ENCODE data around the gene EMP2. TPM values are rescaled to one million over a fixed set of nuclear protein-coding genes. Genes with fewer than 3 reads are reported as not detected.
"Not testable (repeated sequence)": the region's sequence is repeated elsewhere in the genome, so short reads cannot be mapped to it uniquely, and the experiment has no call there.

EMP2 gene
- total RNA-seq, 3 donors from 2014 or later: 0.16 to 0.35 (median 0.16) TPM

DNA sequence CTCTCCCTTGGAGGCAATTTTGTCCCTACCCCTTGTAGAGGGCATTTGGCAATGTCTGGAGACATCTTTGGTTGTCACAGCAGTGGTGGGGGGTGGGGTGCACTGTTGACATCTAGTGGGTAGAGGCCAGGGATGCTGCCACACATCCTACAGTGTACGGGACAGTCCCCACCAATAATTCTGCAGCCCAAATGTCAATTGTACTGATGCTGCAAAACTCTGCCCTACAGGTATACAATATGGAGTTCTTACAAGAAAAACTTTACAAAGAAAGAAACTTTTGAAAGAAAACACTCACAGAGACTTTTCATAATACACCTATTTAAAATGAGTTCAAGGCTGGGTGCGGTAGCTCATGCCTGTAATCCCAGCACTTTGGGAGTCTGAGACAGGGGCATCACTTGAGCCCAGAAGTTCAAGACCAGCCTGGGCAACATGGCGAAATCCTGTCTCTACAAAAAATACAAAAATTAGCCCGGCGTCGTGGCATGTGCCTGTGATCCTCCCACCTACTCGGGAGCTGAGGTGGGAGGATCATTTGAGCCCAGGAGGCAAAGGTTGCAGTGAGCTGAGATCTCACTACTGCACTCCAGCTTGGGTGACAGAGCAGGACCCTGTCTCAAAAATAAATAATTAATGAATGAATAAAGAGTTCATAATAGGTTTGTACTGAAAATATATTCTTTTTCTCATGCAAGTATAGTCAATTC lies 59.4 kb downstream of the EMP2 start:
- Mint-ChIP-seq H3K9me3 (no peaks in the 10 kb centered on the region), H3K4me3 (no peak overlapping the region), H3K27me3 (ENCODE audit: low read depth) (peaks cover 13% of the 10 kb centered on the region), H3K36me3 (ENCODE audit: insufficient read depth) (no peaks in the 10 kb centered on the region), H3K4me1 (ENCODE audit: low read depth) (peaks cover 3% of the 10 kb centered on the region)
- DNase-seq: no peak
- ATAC-seq: no peak

DNA sequence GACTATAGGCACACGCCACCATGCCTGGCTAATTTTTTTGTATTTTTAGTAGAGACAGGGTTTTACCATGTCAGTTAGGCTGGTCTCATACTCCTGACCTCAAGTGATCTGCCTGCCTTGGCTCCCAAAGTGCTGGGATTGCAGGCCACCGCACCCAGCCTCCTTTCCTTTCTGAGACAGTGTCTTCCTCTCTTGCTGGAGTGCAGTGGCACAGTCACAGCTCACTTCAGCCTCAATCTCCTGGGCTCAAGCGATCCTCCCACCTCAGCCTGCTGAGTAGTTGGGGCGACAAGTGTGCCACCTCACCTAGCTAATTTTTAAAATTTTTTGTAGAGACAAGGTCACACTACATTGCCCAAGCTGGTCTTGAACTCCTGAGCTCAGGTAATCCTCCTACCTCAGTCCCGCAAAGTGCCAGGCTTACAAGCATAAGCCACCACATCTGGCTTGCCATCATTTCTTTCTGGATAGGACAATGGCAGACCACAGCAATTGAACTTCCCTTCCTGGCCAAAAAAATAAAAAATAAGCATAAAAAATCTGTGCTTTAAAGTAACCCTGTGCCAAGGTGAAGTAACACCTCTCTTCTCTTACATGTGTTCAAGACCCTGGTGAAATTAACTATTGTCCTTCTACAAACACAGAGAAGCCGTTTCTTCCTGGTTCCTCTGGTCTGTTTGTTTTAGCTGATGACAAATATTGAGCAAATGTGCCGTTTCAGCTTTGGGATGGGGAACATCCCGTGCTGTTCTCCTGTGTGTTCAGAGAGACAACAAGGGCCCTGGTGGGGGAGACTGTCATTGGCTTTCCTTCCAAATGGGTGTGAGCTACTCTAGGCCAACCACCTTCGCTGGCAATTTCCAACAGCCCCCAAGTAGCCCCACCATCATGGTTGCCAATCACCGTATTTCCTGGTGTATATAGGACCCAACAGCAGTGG lies 60.2 kb downstream of the EMP2 start:
- no peak for ATAC-seq
- H3K4me1 Mint-ChIP-seq (ENCODE audit: low read depth): peaks cover 3% of the 10 kb centered on the region
- no peak overlapping the region for H3K4me3 Mint-ChIP-seq
- no peaks in the 10 kb centered on the region for H3K36me3 Mint-ChIP-seq (ENCODE audit: insufficient read depth)
- no peak for DNase-seq
- no peaks in the 10 kb centered on the region for H3K9me3 Mint-ChIP-seq
- H3K27me3 Mint-ChIP-seq (ENCODE audit: low read depth): peaks cover 13% of the 10 kb centered on the region

DNA sequence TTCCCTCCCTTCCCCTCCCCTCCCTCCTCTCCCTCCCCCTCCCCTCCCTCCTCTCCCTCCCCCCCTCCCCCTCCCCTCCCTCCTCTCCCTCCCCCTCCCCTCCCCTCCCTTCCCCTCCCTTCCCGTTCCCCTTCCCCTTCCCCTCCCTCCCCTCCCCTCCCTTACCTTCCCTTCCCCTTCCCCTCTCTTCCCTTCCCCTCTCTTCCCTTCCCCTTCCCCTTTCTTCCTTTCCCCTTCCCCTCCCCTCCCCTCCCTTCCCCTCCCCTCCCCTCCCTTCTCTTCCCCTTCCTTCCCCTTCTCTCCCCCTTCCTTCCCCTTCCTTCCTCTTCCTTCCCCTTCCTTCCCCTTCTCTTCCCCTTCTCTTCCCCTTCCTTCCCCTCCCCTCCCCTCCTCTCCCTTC lies 61.1 kb downstream of the EMP2 start:
- H3K36me3 Mint-ChIP-seq (ENCODE audit: insufficient read depth): no peaks in the 10 kb centered on the region
- H3K4me1 Mint-ChIP-seq (ENCODE audit: low read depth): peaks cover 3% of the 10 kb centered on the region
- DNase-seq (no peak), ATAC-seq (no peak)
- no peak overlapping the region for H3K4me3 Mint-ChIP-seq
- H3K9me3 Mint-ChIP-seq: no peaks in the 10 kb centered on the region
- H3K27me3 Mint-ChIP-seq (ENCODE audit: low read depth): peaks cover 13% of the 10 kb centered on the region

DNA sequence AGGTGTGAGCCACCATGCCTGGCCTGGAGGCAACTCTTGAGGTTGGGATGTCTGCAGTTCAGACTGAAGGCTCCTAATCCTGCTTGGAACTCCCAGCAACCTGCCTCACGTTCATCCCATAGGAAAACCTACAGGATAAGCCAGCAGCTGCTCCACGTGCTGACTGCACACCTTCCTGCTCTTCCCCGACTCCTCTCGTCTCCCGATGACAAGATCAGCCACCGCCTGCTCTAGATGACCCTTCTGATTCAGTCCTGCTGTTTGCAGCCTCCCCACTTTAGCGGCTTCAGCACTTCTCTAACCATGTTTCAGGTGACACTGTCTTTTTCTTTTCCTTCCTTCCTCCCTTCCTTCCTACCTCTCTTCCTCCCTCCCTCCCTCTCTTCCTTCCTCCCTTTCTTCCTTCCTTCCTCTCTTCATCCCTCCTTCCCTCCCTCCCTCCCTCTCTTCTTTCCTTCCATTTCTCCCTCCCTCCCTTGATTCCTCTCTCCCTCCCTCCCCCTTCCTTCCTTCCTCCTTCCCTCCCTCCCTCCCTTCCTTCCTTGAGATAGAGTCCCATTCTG lies 61.8 kb downstream of the EMP2 start:
- peaks cover 3% of the 10 kb centered on the region for H3K4me1 Mint-ChIP-seq (ENCODE audit: low read depth)
- no peak for ATAC-seq
- no peak overlapping the region for H3K4me3 Mint-ChIP-seq
- no peaks in the 10 kb centered on the region for H3K9me3 Mint-ChIP-seq
- DNase-seq: no peak
- peaks cover 13% of the 10 kb centered on the region for H3K27me3 Mint-ChIP-seq (ENCODE audit: low read depth)
- H3K36me3 Mint-ChIP-seq (ENCODE audit: insufficient read depth): no peaks in the 10 kb centered on the region

DNA sequence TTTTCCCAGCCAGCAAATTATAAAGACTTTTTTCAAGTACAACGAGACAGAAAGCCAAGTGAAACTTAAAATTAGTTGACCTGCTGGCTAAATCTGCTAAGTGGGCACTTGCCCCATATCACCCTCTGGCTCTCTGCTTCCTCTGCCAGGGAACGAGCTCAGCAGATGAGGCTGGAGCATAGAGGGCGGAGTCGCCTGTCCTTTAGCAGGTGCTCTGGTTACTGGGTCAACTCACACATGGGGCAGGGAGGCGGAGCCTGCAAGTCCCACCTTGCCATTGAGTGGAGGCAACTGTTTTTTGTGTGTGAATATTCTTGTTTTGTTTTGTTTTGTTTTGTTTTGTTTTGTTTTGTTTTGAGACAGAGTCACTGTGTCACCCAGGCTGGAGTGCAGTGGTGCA lies 62.5 kb downstream of the EMP2 start:
- ATAC-seq (no peak), DNase-seq (no peak)
- Mint-ChIP-seq H3K4me3 (no peak overlapping the region), H3K36me3 (ENCODE audit: insufficient read depth) (no peaks in the 10 kb centered on the region), H3K4me1 (ENCODE audit: low read depth) (peaks cover 3% of the 10 kb centered on the region), H3K27me3 (ENCODE audit: low read depth) (peaks cover 13% of the 10 kb centered on the region), H3K9me3 (no peaks in the 10 kb centered on the region)

DNA sequence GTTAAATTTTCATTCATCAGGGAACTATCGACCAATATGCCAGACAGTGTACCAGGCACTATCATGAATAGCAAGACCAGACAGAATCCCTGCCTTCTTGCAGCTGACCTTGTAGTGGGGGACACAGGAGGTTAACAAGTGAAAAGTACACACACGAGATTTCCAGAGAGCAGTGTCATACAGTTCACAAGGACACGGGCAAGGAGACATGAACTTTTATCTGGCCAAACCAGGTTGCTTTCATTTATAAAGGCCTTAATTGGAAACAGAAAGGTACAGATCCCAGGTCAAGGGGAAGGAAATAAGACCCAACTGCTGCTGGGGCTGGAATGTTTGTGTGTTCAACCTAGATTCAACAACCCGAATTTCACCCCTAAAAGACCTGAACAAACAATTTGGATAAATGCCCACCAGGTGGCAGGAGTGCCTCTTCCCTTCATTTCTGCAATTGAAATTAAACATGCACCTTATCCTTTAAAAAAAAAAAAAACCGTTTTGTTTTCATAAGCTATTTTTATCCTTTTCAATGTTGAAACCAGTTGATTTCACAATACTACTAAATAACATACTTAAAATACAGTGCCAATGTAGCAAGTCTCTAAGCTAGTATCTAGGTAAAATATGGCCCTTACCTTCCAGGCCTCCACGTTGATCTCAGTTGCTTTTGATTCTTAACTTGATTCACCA lies 65.9 kb downstream of the EMP2 start:
- DNase-seq (peak; percentile 17), ATAC-seq (no peak)
- Mint-ChIP-seq H3K9me3 (no peaks in the 10 kb centered on the region), H3K4me1 (ENCODE audit: low read depth) (peaks cover 16% of the 10 kb centered on the region), H3K4me3 (no peak overlapping the region), H3K36me3 (ENCODE audit: insufficient read depth) (no peaks in the 10 kb centered on the region), H3K27me3 (ENCODE audit: low read depth) (no peaks in the 10 kb centered on the region)

DNA sequence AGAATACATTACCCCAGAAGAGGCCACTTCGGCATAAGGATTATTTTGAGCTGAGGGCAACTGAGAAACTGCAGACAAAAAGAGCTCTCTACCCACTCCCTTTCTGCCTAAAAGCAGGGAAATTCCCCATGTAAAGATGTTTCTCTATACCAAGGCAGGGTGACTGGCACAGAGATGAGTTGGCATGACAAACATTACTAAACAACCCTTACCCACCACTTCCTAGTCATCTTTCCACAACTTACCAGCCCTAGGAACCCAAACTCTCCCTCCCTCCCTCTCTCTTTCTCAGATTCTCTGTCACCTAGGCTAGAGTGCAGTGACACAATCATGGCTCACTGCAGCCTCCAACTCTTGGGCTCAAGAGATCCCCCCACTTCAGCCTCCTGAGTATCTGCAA lies 68.6 kb downstream of the EMP2 start:
- Mint-ChIP-seq H3K36me3 (ENCODE audit: insufficient read depth) (no peaks in the 10 kb centered on the region), H3K27me3 (ENCODE audit: low read depth) (no peaks in the 10 kb centered on the region), H3K9me3 (no peaks in the 10 kb centered on the region), H3K4me3 (no peak overlapping the region), H3K4me1 (ENCODE audit: low read depth) (peaks cover 16% of the 10 kb centered on the region)
- DNase-seq (no peak), ATAC-seq (peak; percentile 90 to 95)

DNA sequence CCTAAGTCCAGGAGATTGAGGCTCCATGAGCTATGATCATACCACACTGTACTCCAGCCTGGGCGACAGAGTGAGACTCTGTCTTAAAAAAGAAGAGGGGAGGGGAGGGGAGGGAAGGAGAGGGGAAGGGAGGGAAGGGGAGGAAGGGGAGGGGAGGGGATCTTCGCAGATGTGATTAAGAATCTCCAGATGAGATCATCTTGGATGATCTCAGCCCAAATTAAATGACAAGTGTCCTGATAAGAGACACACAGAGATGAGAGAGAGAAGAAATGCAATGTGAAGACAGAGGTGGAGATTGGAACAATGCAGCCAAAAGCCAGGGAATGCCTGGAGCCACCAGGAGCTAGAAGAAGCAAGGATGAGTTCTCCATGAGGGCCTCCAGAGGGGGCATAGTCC lies 70.1 kb downstream of the EMP2 start:
- ATAC-seq (no peak), DNase-seq (no peak)
- Mint-ChIP-seq H3K9me3 (no peaks in the 10 kb centered on the region), H3K4me1 (ENCODE audit: low read depth) (peaks cover 16% of the 10 kb centered on the region), H3K27me3 (ENCODE audit: low read depth) (no peaks in the 10 kb centered on the region), H3K36me3 (ENCODE audit: insufficient read depth) (no peaks in the 10 kb centered on the region), H3K4me3 (no peak overlapping the region)

DNA sequence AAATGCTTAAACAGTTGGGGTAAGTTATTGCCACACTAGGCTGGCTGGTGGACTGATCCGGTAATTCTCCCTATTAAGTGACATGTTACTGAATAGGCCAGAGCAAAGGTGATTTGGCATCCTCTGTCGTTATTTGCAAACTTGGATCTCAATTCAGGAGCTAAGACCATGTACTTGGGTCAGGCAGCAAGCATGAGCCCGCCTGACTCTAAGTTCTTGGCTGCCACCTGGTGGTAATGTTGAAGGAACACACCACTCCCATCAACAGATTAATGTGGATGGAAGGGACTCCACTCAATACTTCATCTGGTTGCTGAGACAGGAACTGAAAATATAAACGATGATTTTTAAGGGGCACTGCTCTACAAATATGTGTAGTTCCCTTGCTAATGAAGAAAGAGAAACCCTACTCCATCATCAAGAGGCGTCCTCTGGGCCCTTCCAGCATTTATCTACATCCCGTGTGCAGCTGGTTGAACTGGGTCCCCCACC lies 70.8 kb downstream of the EMP2 start:
- Mint-ChIP-seq H3K4me1 (ENCODE audit: low read depth) (peaks cover 19% of the 10 kb centered on the region), H3K36me3 (ENCODE audit: insufficient read depth) (no peaks in the 10 kb centered on the region), H3K4me3 (no peak overlapping the region), H3K9me3 (no peaks in the 10 kb centered on the region), H3K27me3 (ENCODE audit: low read depth) (no peaks in the 10 kb centered on the region)
- ATAC-seq: peak; percentile 64 to 67
- DNase-seq: peak; percentile 49

DNA sequence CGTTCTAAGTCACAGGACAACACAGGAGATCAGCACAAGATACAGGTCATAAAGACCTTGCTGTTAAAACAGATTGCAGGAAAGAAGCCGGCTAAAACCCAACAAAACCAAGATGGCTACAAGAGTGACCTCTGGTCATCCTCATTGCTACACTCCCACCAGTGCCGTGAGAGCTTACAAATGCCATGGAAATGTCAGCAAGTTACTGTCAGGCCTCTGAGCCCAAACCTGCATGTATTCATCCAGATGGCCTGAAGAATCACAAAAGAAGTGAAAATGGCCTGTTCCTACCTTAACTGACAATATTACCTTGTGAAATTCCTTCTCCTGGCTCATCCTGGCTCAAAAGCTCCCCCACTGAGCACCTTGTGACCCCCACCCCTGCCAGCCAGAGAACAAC lies 75.1 kb downstream of the EMP2 start:
- H3K36me3 Mint-ChIP-seq (ENCODE audit: insufficient read depth); DNase-seq; H3K4me3 Mint-ChIP-seq; ATAC-seq; H3K27me3 Mint-ChIP-seq (ENCODE audit: low read depth); H3K9me3 Mint-ChIP-seq: not testable (repeated sequence)
- H3K4me1 Mint-ChIP-seq (ENCODE audit: low read depth): peaks cover 11% of the 10 kb centered on the region

DNA sequence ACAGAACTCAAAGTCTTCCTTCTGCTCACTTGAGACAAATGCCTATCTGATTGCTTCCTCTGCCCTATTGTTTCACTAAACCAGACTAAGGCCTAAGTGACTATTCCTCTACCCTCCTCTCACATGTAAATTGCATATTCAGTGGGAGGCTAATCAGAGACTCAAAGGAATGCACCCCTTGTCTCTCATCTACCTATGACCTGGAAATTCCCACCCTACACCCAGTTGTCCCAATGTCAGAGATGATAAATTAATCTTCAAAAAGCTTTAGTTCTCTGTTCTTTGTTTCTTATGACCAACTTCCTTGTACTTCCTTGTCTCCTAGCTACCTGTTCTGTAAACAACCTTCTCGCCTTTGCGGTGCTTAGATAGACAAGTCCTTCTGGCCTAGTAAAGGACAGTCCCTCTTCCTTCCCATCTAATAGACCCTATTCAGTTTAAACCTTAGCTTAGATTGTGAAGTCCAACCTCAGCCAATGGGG lies 76.0 kb downstream of the EMP2 start:
- Mint-ChIP-seq H3K36me3 (ENCODE audit: insufficient read depth) (no peaks in the 10 kb centered on the region), H3K27me3 (ENCODE audit: low read depth) (no peaks in the 10 kb centered on the region), H3K4me3 (no peak overlapping the region), H3K9me3 (no peaks in the 10 kb centered on the region), H3K4me1 (ENCODE audit: low read depth) (peaks cover 8% of the 10 kb centered on the region)
- ATAC-seq (no peak), DNase-seq (no peak)

DNA sequence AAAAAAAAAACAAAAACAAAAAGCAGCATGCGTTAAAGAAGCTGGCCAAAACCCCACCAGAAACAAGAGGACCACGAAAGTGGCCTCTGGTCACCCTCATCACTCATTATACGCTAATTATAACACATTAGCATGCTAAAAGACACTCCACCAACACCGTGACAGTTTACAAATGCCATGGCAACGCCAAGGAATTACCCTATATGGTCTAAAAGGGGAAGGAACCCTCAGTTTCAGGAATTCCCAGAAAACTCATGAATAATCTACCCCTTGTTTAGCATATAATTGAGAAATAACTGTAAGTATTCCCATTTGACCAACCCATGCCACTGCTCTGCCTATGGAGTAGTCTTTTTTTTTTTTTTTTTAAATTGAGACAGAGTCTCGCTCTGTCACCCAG lies 77.6 kb downstream of the EMP2 start:
- H3K36me3 Mint-ChIP-seq (ENCODE audit: insufficient read depth): no peaks in the 10 kb centered on the region
- ATAC-seq (no peak), DNase-seq (no peak)
- H3K27me3 Mint-ChIP-seq (ENCODE audit: low read depth): no peaks in the 10 kb centered on the region
- H3K4me3 Mint-ChIP-seq: no peak overlapping the region
- no peaks in the 10 kb centered on the region for H3K9me3 Mint-ChIP-seq
- peaks cover 8% of the 10 kb centered on the region for H3K4me1 Mint-ChIP-seq (ENCODE audit: low read depth)

DNA sequence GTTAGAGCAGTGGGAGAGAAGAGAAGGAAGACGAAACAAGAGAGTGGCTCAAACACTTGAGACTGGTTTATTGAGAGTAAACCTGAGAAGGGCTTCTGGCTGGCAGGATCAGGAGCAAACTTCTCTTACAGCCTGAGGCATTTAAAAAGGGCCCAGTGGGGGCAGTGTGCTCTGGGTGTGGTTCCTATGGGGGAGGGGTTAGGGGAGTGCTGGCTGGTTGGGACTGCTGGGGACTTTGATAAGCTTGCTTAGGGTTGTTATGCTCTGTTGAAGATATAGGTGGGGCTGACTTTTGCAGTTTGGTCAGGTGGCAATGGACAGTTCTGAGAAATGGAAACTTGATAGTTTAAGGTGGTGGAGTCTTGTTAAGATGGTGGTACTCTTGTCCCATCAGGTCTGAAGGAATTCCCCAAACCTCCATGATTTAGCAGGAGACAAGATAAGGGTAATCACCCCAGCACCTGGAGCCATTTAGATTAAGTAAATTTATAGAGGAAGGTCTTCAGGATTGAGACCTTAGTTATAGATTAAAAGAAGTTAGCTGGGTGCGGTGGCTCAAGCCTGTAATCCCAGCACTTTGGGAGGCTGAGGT lies 79.3 kb downstream of the EMP2 start:
- Mint-ChIP-seq H3K4me1 (ENCODE audit: low read depth) (peaks cover 8% of the 10 kb centered on the region), H3K9me3 (peaks cover under 1% of the 10 kb centered on the region), H3K36me3 (ENCODE audit: insufficient read depth) (no peaks in the 10 kb centered on the region), H3K4me3 (no peak overlapping the region), H3K27me3 (ENCODE audit: low read depth) (no peaks in the 10 kb centered on the region)
- ATAC-seq (no peak), DNase-seq (no peak)

DNA sequence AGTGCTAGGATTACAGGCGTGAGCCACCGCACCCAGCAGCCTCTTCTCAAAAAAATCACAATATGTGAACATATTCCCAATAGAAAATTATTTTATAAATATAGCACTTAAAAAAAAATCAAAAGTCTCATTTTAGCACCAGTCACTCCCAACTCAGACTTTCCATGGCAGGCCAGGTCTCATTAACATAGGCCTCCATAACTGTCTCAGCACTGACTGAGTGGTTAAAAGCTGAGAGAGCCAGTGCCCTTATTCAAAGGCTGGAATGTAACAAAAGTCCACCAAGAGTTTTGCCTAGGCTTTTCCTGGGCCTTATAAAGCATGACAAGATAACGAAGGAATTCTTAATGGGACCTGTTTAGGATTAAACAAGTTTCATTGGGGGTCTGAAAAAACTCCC lies 79.8 kb downstream of the EMP2 start:
- no peaks in the 10 kb centered on the region for H3K36me3 Mint-ChIP-seq (ENCODE audit: insufficient read depth)
- peaks cover 4% of the 10 kb centered on the region for H3K9me3 Mint-ChIP-seq
- peaks cover 8% of the 10 kb centered on the region for H3K4me1 Mint-ChIP-seq (ENCODE audit: low read depth)
- no peak overlapping the region for H3K4me3 Mint-ChIP-seq
- DNase-seq (no peak), ATAC-seq (no peak)
- H3K27me3 Mint-ChIP-seq (ENCODE audit: low read depth): no peaks in the 10 kb centered on the region
